Lower lobe of right lung (tissue), 2 donors: Measurements from ENCODE around the gene ADGRL3. TPM values are rescaled to one million over a fixed set of nuclear protein-coding genes. Genes with fewer than 3 reads are reported as not detected.

ENCODE experiments used
- ATAC-seq, 2 donors: fragments of 200-7000 bp; cut with Tn5 transposase; one replicate each; pipeline ENCODE4 v1.9.1; 2020 to 2022; ENCODE audit warnings: mild to moderate bottlenecking in 2 of 2, moderate library complexity in 2 of 2
- DNase-seq: peaks from one replicate; pipeline ENCODE4 v3.0.0-alpha.2; 2020
- H3K27ac ChIP-seq: fragments of 200-600 bp; one replicate; pipeline ENCODE4 v1.8.0; 2022
- H3K27me3 ChIP-seq: fragments of 200-600 bp; one replicate; pipeline ENCODE4 v1.8.0; 2022; ENCODE audit warnings: low read depth
- H3K36me3 ChIP-seq: fragments of 200-600 bp; one replicate; pipeline ENCODE4 v1.8.0; 2022; ENCODE audit warnings: mild to moderate bottlenecking
- H3K4me1 ChIP-seq: fragments of 200-600 bp; one replicate; pipeline ENCODE4 v1.8.0; 2022
- H3K4me3 ChIP-seq: fragments of 200-600 bp; one replicate; pipeline ENCODE4 v1.8.0; 2022; ENCODE audit warnings: mild to moderate bottlenecking
- H3K9me3 ChIP-seq: fragments of 200-600 bp; one replicate; pipeline ENCODE4 v1.8.0; 2022
- intact Hi-C: fragments of 100-400 bp; cut with DNase I; formaldehyde crosslinking; loops from one replicate; pipeline ENCODE4 v1.11.0; 2022
- total RNA-seq: library from RNA; stranded (reverse); fragmentation: NEBNext Ultra II Directional; extraction: Animal tissue kit (Norgen Biotek cat#: 25700); gene quantifications from one replicate; pipeline ENCODE4 v1.2.1, GENCODE V29; 2021
- TF ChIP-seq, protein P1 (sequence below): fragments of 200-600 bp; IDR thresholded peaks from one replicate; pipeline ENCODE4 v1.8.0; 2022; ENCODE audit warnings: antibody characterized with exemption, mild to moderate bottlenecking
- donor health status: DM: no; HTN: yes; CAD: no; lungs with severe emphysema.

ADGRL3 gene
- total RNA-seq, 1 donor from 2014 or later: 6.0 TPM

DNA sequence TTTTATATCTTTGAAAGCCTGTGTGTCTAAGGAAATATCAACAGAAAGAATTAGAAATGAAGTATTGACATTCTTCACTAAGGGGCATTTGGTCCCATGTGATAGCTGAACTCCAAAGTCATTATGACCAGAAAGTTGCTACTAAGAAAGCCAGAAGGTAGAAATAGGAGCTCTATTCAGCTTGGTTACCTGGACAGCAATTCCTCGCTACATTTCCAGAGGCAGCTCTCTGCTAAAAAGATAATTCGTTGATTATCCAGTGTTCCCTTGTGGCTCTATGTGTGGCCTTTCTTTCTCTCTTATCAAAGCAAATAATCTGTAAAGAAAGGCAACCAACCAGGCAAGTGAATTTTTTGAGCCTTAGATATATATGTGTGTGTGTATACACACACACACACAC is 341.3 kb downstream of the ADGRL3 start:
- no peaks in the 10 kb centered on the region for H3K36me3 ChIP-seq
- intact Hi-C loops: no loop called here
- H3K4me1 ChIP-seq: no peaks in the 10 kb centered on the region
- TF ChIP-seq, protein P1, sequence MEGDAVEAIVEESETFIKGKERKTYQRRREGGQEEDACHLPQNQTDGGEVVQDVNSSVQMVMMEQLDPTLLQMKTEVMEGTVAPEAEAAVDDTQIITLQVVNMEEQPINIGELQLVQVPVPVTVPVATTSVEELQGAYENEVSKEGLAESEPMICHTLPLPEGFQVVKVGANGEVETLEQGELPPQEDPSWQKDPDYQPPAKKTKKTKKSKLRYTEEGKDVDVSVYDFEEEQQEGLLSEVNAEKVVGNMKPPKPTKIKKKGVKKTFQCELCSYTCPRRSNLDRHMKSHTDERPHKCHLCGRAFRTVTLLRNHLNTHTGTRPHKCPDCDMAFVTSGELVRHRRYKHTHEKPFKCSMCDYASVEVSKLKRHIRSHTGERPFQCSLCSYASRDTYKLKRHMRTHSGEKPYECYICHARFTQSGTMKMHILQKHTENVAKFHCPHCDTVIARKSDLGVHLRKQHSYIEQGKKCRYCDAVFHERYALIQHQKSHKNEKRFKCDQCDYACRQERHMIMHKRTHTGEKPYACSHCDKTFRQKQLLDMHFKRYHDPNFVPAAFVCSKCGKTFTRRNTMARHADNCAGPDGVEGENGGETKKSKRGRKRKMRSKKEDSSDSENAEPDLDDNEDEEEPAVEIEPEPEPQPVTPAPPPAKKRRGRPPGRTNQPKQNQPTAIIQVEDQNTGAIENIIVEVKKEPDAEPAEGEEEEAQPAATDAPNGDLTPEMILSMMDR: no peak
- DNase-seq (no peak), ATAC-seq (no peak)
- H3K27ac ChIP-seq: no peak overlapping the region
- H3K9me3 ChIP-seq: no peaks in the 10 kb centered on the region
- no peak overlapping the region for H3K4me3 ChIP-seq
- no peaks in the 10 kb centered on the region for H3K27me3 ChIP-seq

DNA sequence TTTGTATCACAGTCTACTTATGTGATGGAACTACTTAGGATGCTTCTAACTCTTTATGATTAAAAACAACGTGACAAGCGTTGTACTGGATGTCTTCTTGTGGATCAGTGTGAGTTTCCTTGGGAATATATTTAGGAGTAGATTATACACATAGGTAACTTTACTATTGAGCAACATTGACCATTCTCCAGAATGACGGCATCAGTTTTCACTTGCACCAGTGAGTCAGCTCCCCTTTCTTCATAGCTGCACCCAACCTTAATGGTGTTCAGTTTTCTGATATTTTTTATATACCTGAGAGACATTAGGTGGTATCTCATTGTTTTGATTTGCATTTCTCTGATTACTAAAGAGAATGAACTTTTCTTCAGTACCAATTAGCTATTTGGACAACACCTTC is 343.9 kb downstream of the ADGRL3 start:
- DNase-seq (no peak), ATAC-seq (no peak)
- intact Hi-C loops: no loop called here
- TF ChIP-seq, protein P1: no peak
- H3K9me3 ChIP-seq: no peaks in the 10 kb centered on the region
- H3K4me3 ChIP-seq: no peak overlapping the region
- H3K36me3 ChIP-seq: no peaks in the 10 kb centered on the region
- no peak overlapping the region for H3K27ac ChIP-seq
- no peaks in the 10 kb centered on the region for H3K27me3 ChIP-seq
- H3K4me1 ChIP-seq: no peaks in the 10 kb centered on the region

DNA sequence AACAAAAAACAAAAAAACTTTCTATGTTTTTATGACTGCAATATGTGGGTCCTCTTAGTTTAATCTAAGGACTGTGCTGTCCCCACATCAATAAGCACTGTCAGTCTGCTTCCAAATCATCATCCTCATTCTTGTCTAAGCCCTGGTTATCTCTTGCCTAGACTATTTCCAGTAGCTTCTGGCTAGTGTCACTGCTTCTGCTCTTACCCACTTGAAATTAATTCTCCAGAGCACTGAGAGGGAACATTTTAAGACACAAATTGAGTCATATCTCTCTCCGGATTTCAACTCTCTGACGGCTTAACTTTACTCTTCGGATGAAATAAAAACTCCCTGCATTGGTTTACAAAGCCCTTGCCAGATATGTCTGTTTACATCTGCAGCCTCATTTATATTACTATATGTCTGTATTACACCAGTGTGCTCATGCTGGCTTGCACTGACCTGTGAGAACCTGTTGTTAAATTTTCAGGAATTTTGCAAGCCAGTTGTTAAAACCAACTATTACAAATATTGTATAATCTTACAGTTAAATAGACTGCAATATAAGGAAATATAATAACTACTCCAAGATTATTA is 345.9 kb downstream of the ADGRL3 start:
- Histone ChIP-seq H3K9me3 (no peaks in the 10 kb centered on the region), H3K4me3 (no peak overlapping the region), H3K27ac (no peak overlapping the region), H3K4me1 (no peaks in the 10 kb centered on the region), H3K27me3 (no peaks in the 10 kb centered on the region), H3K36me3 (no peaks in the 10 kb centered on the region)
- TF ChIP-seq, protein P1: no peak
- intact Hi-C loops: no loop called here
- DNase-seq: no peak
- ATAC-seq: no peak

DNA sequence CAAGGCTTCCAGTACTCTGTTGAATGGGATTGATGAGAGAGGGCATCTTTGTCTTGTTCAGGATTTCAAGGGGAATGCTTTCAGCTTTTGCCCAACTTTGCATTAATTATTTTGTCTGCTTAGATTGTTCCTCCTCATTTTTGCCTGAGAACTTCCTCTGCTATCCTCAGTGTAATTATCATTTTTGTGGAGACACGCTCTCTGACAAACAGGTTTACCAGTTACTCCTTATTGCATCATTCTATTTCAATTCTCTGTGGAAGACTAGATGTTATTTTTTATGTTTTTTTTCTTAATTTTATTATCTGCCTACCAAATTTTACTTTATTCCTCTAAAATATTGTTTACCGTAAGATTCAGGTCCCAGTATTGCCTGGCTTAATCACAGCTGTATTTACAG is 349.2 kb downstream of the ADGRL3 start:
- no peak for ATAC-seq
- no peak for DNase-seq
- Histone ChIP-seq H3K4me3 (no peak overlapping the region), H3K27me3 (no peaks in the 10 kb centered on the region), H3K27ac (no peak overlapping the region), H3K9me3 (no peaks in the 10 kb centered on the region), H3K4me1 (no peaks in the 10 kb centered on the region), H3K36me3 (no peaks in the 10 kb centered on the region)
- TF ChIP-seq, protein P1: no peak
- intact Hi-C loops: no loop called here

DNA sequence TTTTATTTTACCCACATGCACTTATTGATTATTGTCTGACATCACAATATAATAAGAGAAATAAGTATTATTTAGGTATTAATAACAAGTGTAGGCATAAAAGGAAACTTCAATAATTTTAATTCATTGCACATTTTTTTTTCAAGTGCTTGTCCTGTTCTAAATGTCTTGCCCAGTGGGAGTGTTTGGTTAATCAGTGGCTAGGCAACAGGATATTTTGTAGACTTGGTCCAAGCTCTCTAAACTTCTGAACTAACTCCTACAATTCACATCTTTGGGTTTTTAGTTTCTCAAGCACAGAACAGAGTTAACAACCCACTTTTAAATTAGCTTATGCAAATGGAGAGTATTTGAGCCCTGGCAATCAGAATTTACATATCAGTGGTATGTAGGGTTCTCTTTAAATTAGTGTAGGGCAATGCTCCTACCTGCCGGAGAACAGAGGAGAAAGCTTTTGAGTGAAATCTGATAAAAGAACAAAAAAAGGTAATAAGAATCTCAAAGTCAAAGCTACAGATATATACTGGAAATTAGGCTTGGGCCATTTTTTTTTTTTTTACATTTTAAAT is 353.5 kb downstream of the ADGRL3 start:
- no peak overlapping the region for H3K4me3 ChIP-seq
- TF ChIP-seq, protein P1: no peak
- intact Hi-C loops: no loop called here
- no peak overlapping the region for H3K27ac ChIP-seq
- no peaks in the 10 kb centered on the region for H3K4me1 ChIP-seq
- no peaks in the 10 kb centered on the region for H3K9me3 ChIP-seq
- DNase-seq (no peak), ATAC-seq (no peak)
- no peaks in the 10 kb centered on the region for H3K36me3 ChIP-seq
- no peaks in the 10 kb centered on the region for H3K27me3 ChIP-seq
